ENCODE results near the gene SLC6A13.

DNA sequence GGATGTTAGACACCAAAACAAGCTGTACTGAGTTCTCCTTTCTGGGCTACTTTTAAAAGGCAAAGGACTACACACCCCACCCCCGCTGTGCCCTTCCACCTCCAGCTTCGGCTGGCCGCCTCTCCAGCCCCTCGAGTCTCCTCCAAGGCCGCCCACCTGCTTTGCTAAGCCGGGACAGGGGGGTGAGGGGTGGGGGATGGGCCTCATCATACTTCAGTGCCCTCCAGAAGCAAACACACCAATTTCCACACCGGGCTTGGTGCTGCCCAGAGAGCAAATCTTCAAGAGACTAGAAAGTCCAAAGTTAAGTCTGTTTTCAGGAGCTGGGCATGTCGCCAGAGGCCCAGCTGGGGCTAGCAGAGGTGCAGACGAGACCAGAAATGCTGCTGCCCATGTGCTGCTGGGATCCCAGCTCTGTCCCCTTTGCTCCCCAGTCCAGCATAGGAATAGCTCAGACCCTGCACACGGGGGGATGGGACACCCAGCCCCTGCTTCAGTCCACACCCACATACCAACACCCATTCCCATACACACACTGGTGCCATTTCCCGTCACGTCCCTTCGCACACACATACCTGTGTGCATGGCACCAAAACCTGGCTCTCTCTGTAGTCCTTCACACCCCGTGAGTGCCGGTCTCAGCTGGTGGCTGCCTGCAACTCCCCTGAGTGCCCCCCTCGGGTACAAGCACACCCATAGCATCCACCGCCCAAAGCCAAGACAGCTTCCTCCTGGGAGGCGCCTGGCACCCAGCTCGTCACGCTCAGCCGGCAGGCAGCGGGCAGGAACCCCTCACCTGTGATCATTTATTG lies 49.7 kb downstream of the SLC6A13 start:
- TF ChIP-seq, protein P1, sequence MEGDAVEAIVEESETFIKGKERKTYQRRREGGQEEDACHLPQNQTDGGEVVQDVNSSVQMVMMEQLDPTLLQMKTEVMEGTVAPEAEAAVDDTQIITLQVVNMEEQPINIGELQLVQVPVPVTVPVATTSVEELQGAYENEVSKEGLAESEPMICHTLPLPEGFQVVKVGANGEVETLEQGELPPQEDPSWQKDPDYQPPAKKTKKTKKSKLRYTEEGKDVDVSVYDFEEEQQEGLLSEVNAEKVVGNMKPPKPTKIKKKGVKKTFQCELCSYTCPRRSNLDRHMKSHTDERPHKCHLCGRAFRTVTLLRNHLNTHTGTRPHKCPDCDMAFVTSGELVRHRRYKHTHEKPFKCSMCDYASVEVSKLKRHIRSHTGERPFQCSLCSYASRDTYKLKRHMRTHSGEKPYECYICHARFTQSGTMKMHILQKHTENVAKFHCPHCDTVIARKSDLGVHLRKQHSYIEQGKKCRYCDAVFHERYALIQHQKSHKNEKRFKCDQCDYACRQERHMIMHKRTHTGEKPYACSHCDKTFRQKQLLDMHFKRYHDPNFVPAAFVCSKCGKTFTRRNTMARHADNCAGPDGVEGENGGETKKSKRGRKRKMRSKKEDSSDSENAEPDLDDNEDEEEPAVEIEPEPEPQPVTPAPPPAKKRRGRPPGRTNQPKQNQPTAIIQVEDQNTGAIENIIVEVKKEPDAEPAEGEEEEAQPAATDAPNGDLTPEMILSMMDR (IDR thresholded peaks at IDR 0.05): no peak
- TF ChIP-seq POLR2A (IDR thresholded peaks at IDR 0.05) (no peak), EP300 (IDR thresholded peaks at IDR 0.05) (no peak)
